Measurements from ENCODE around the gene UTP11.

DNA sequence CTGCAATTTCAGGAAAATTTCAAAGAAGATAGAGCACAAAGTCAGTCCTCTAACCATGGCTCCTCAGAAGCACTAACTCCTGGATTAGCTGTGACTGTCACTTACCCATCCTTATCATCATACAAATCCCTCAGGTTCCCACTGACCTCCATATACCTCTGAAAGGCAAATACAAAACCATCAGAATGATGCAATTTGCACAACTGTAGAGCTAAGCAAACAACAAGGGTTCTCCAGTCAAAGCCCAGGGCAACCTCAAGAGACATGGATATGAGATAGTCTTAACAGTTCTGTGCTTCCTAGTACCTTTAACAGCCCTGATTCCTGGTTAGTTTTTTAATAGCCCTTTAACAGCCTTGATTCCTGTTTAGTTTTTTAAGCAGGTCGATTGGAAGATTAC, 24.9 kb upstream of the UTP11 start:
- TF ChIP-seq EZH2phosphoT487 (IDR thresholded peaks at IDR 0.05; ENCODE audit: insufficient read depth, low read depth) (no peak), EZH2 (IDR thresholded peaks at IDR 0.05; ENCODE audit: insufficient read depth, poor library complexity, severe bottlenecking) (no peak)

All from GM23248 (cell line).